CD14-positive monocyte (primary cell): Measurements from ENCODE around the gene PLCB2. TPM values are rescaled to one million over a fixed set of nuclear protein-coding genes. Genes with fewer than 3 reads are reported as not detected.

ENCODE experiments used
- DNase-seq, 3 donors: peaks; one replicate each; pipeline ENCODE4 v3.0.0-alpha.2; 2011 to 2022
- H2AFZ ChIP-seq: 2 replicates; pipeline ENCODE4 v1.6.0; 2012; ENCODE audit warnings: mild to moderate bottlenecking, low read depth, low read length, inconsistent platforms; ENCODE audit not compliant: insufficient read depth, poor library complexity, severe bottlenecking
- H3K27ac ChIP-seq, 2 donors: 1 replicate in 1 of 2; 2 replicates in 1 of 2; pipeline ENCODE4 v1.5.1; 2012 to 2013; ENCODE audit warnings: low read length in 2 of 2, control low read depth in 1 of 2, inconsistent platforms in 1 of 2, low read depth in 1 of 2, mild to moderate bottlenecking in 1 of 2
- H3K27me3 ChIP-seq, 2 donors: one replicate each; pipeline versions ENCODE4 v1.6.0 to v1.6.1; 2011 to 2013; ENCODE audit warnings: low read length in 2 of 2; ENCODE audit not compliant: control insufficient read depth in 2 of 2, insufficient read depth in 2 of 2
- H3K36me3 ChIP-seq, 2 donors: replicated peaks in 1 of 2; 1 replicate in 1 of 2; 2 replicates in 1 of 2; pipeline versions ENCODE4 v1.5.1 to v1.6.1; 2012 to 2013; ENCODE audit warnings: low read length in 2 of 2, control low read depth in 1 of 2, inconsistent platforms in 1 of 2, mild to moderate bottlenecking in 1 of 2; ENCODE audit not compliant: insufficient read depth in 2 of 2, control insufficient read depth in 1 of 2
- H3K4me1 ChIP-seq, 2 donors: 1 replicate in 1 of 2; 2 replicates in 1 of 2; pipeline versions ENCODE4 v1.5.1 to v1.6.1; 2012 to 2013; ENCODE audit warnings: low read length in 2 of 2, control low read depth in 1 of 2, inconsistent platforms in 1 of 2, mild to moderate bottlenecking in 1 of 2, moderate library complexity in 1 of 2; ENCODE audit not compliant: insufficient read depth in 2 of 2, control insufficient read depth in 1 of 2
- H3K4me2 ChIP-seq: replicated peaks from 2 replicates; pipeline ENCODE3; 2012; ENCODE audit warnings: low read length, moderate library complexity, mild to moderate bottlenecking; ENCODE audit not compliant: poor library complexity, severe bottlenecking; ENCODE audit errors: extremely low read depth
- H3K4me3 ChIP-seq, 3 experiments: fragments of 200-600 bp in 1 of 3; sonication (generic) in 1 of 3; replicated peaks in 1 of 3; 1 replicate in 2 of 3; 2 replicates in 1 of 3; pipeline ENCODE4 v1.5.1; 2011 to 2013; ENCODE audit warnings: low read length in 3 of 3, mild to moderate bottlenecking in 3 of 3, control low read depth in 2 of 3, low read depth in 2 of 3, inconsistent platforms in 1 of 3, moderate library complexity in 1 of 3
- H3K79me2 ChIP-seq: 2 replicates; pipeline ENCODE4 v1.6.0; 2012; ENCODE audit warnings: mild to moderate bottlenecking, control low read depth, inconsistent platforms, low read length, moderate library complexity; ENCODE audit not compliant: insufficient read depth
- H3K9ac ChIP-seq: 2 replicates; pipeline ENCODE4 v1.6.0; 2017; ENCODE audit warnings: low read length, mild to moderate bottlenecking; ENCODE audit not compliant: insufficient read depth, poor library complexity, severe bottlenecking
- H3K9me3 ChIP-seq, 2 donors: replicated peaks in 1 of 2; 1 replicate in 1 of 2; 2 replicates in 1 of 2; pipeline versions ENCODE4 v1.5.1 to v1.6.1; 2012 to 2013; ENCODE audit warnings: low read length in 2 of 2, control low read depth in 1 of 2; ENCODE audit not compliant: control insufficient read depth in 1 of 2, insufficient read depth in 1 of 2
- H4K20me1 ChIP-seq: 2 replicates; pipeline ENCODE4 v1.6.0; 2012; ENCODE audit warnings: mild to moderate bottlenecking, low read length, control low read depth, moderate library complexity; ENCODE audit not compliant: insufficient read depth
- H3K27ac Mint-ChIP-seq, 7 donors: one replicate each; pipeline ENCODE4 v1.8.0; 2020; ENCODE audit warnings: mild to moderate bottlenecking in 7 of 7, mixed read lengths in 7 of 7, moderate library complexity in 6 of 7, inconsistent platforms in 2 of 7
- H3K27me3 Mint-ChIP-seq, 3 donors: one replicate each; pipeline ENCODE4 v1.8.0; 2021 to 2022; ENCODE audit warnings: low read depth in 3 of 3, mild to moderate bottlenecking in 3 of 3, mixed read lengths in 3 of 3, moderate library complexity in 3 of 3, inconsistent platforms in 1 of 3
- H3K36me3 Mint-ChIP-seq, 2 donors: one replicate each; pipeline ENCODE4 v1.8.0; 2020; ENCODE audit warnings: mixed read lengths in 2 of 2, inconsistent platforms in 1 of 2, mild to moderate bottlenecking in 1 of 2
- H3K4me1 Mint-ChIP-seq: one replicate; pipeline ENCODE4 v1.8.0; 2020; ENCODE audit warnings: mild to moderate bottlenecking, mixed read lengths
- H3K4me3 Mint-ChIP-seq, 2 donors: one replicate each; pipeline ENCODE4 v1.8.0; 2020; ENCODE audit warnings: mild to moderate bottlenecking in 2 of 2, mixed read lengths in 2 of 2, moderate library complexity in 1 of 2
- H3K9me3 Mint-ChIP-seq, 7 donors: one replicate each; pipeline ENCODE4 v1.8.0; 2020 to 2022; ENCODE audit warnings: mixed read lengths in 7 of 7, mild to moderate bottlenecking in 6 of 7, moderate library complexity in 6 of 7, inconsistent platforms in 2 of 7
- WGBS: methylation state at CpG from one replicate; pipeline ENCODE4 v1.1.5; 2013; ENCODE audit warnings: missing lambda C conversion rate; ENCODE audit not compliant: insufficient coverage; 5-methylcytosine and 5-hydroxymethylcytosine counted together
- intact Hi-C, 2 donors: fragments of 100-400 bp; cut with micrococcal nuclease; formaldehyde crosslinking; loops; one replicate each; pipeline versions ENCODE4 v1.15.0 to v1.15.1; 2023
- polyA plus RNA-seq, 3 donors: library from polyadenylated mRNA; depleted of rRNA in 1 of 3; unstranded in 2 of 3; stranded (reverse) in 1 of 3; fragments of 300-500 nt in 2 of 3; fragments of >200 nt in 1 of 3; fragmentation: Illumina TruSeq in 2 of 3; gene quantifications; 1 replicate in 2 of 3; 2 replicates in 1 of 3; pipeline ENCODE4 v1.2.3, GENCODE V29; 2012 to 2021
- TF ChIP-seq, protein P1 (sequence below): fragments of 200-600 bp; IDR thresholded peaks from one replicate; pipeline ENCODE4 v1.8.0; 2022; ENCODE audit warnings: antibody characterized with exemption, mild to moderate bottlenecking

PLCB2 gene
- polyA plus RNA-seq, 3 donors = 56.5 to 1,191 (median 74.5) TPM

DNA sequence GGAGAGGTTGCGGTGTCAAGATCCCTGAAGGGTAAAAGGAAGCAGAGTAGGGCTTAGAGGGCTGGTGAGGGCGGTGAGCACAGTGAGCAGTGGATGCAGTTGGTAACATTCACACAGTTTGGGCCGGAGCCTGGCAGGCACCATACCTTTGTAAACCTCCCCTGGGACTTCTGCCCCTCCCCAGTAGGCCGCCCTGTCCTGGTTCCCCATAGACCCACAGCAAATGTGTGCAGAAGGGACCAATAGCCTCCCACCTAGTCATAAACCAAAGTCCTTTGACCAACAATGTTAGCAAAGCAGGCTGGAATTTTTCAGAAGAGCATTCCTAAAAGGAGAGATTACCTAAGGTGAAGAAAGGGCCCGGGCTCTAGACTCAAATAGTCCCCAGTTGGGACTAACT, 41.4 kb upstream of the PLCB2 start:
- Mint-ChIP-seq H3K4me3 (no peak overlapping the region), H3K27ac (no peak overlapping the region), H3K4me1 (peaks cover 5% of the 10 kb centered on the region), H3K36me3 (no peaks in the 10 kb centered on the region), H3K9me3 (peaks cover 0 to 5% (median 0%) of the 10 kb centered on the region in 7 donors), H3K27me3 (peaks cover 0 to 9% (median 6%) of the 10 kb centered on the region in 3 donors)
- TF ChIP-seq, protein P1, sequence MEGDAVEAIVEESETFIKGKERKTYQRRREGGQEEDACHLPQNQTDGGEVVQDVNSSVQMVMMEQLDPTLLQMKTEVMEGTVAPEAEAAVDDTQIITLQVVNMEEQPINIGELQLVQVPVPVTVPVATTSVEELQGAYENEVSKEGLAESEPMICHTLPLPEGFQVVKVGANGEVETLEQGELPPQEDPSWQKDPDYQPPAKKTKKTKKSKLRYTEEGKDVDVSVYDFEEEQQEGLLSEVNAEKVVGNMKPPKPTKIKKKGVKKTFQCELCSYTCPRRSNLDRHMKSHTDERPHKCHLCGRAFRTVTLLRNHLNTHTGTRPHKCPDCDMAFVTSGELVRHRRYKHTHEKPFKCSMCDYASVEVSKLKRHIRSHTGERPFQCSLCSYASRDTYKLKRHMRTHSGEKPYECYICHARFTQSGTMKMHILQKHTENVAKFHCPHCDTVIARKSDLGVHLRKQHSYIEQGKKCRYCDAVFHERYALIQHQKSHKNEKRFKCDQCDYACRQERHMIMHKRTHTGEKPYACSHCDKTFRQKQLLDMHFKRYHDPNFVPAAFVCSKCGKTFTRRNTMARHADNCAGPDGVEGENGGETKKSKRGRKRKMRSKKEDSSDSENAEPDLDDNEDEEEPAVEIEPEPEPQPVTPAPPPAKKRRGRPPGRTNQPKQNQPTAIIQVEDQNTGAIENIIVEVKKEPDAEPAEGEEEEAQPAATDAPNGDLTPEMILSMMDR = no peak
- no peaks in the 10 kb centered on the region for H3K27me3 ChIP-seq
- 100% methylated on average over 3 of the region's 5 CpGs for WGBS
- H3K9ac ChIP-seq = no peak overlapping the region
- intact Hi-C loops = no loop called here
- no peak overlapping the region for H3K4me3 ChIP-seq
- no peaks in the 10 kb centered on the region for H4K20me1 ChIP-seq
- no peak overlapping the region for H3K27ac ChIP-seq
- H3K4me2 ChIP-seq = no peak overlapping the region
- DNase-seq = no peak
- no peak overlapping the region for H2AFZ ChIP-seq
- no peaks in the 10 kb centered on the region for H3K9me3 ChIP-seq
- no peaks in the 10 kb centered on the region for H3K79me2 ChIP-seq
- no peaks in the 10 kb centered on the region for H3K36me3 ChIP-seq
- peaks cover 0 to 9% of the 10 kb centered on the region in 2 donors for H3K4me1 ChIP-seq

DNA sequence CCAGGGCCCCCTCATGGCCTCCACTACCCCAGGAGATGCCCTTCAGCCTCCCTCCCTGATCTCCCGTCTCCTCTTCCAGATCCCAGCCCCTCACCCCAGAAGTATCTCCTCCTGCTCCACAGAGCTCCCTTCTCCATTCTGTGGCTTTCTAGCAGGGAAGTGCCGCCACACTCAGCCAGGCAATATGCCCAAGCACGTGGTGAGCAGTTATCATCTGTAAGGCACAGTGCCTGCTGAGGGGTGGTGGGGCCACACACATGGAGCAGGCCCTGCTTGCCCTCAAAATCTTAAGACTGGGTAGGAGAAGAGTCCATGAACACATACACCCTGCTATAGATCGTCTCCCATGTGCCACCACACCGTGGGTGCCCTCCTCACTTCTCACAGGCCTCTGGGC, 40.7 kb upstream of the PLCB2 start:
- no peaks in the 10 kb centered on the region for H4K20me1 ChIP-seq
- intact Hi-C loops = no loop called here
- peaks cover 6 to 16% of the 10 kb centered on the region in 2 donors for H3K4me1 ChIP-seq
- no peak for DNase-seq
- H3K27me3 ChIP-seq = no peaks in the 10 kb centered on the region
- H3K4me3 Mint-ChIP-seq = no peak overlapping the region
- no peak overlapping the region for H2AFZ ChIP-seq
- no peak overlapping the region for H3K9ac ChIP-seq
- no peak overlapping the region for H3K4me2 ChIP-seq
- no peaks in the 10 kb centered on the region for H3K9me3 ChIP-seq
- TF ChIP-seq, protein P1 = no peak
- no peak overlapping the region for H3K27ac ChIP-seq
- H3K36me3 Mint-ChIP-seq = no peaks in the 10 kb centered on the region
- H3K27ac Mint-ChIP-seq = no peak overlapping the region
- H3K36me3 ChIP-seq = no peaks in the 10 kb centered on the region
- peaks cover 0 to 5% (median 0%) of the 10 kb centered on the region in 7 donors for H3K9me3 Mint-ChIP-seq
- 75% methylated on average over 4 of the region's 5 CpGs for WGBS
- peaks cover 10% of the 10 kb centered on the region for H3K4me1 Mint-ChIP-seq
- H3K4me3 ChIP-seq = no peak overlapping the region
- no peaks in the 10 kb centered on the region for H3K79me2 ChIP-seq
- H3K27me3 Mint-ChIP-seq = peaks cover 0 to 9% (median 5%) of the 10 kb centered on the region in 3 donors
